ENCODE results near the gene SLC37A3. TPM values are rescaled to one million over a fixed set of nuclear protein-coding genes. Genes with fewer than 3 reads are reported as not detected.

The SLC37A3 gene
- total RNA-seq, 1 donor from 2014 or later: 7.5 TPM

DNA sequence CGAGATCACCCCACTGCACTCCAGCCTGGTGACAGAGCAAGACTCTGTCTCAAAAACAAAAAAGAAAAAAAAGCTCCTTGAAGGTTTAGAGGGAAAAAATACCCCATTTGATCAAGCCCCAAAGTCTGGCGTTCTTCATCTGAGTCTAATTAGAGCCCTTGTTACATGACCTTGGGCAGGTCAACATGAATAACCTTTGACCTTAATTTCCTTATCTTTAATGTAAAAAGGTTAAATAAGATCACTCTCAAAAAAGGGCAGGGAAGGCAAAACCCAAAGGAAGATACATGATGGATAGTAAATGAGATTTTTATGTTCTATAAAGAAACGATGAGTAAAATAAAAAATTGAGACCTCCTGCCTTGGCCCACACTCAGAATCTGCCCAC, 40.3 kb downstream of the SLC37A3 start:
- no peaks in the 10 kb centered on the region for H3K9me3 ChIP-seq (replicated peaks)
- no peak for DNase-seq
- no peaks in the 10 kb centered on the region for H3K4me1 ChIP-seq
- no peak overlapping the region for H3K27ac ChIP-seq (replicated peaks)
- TF ChIP-seq, protein P1, sequence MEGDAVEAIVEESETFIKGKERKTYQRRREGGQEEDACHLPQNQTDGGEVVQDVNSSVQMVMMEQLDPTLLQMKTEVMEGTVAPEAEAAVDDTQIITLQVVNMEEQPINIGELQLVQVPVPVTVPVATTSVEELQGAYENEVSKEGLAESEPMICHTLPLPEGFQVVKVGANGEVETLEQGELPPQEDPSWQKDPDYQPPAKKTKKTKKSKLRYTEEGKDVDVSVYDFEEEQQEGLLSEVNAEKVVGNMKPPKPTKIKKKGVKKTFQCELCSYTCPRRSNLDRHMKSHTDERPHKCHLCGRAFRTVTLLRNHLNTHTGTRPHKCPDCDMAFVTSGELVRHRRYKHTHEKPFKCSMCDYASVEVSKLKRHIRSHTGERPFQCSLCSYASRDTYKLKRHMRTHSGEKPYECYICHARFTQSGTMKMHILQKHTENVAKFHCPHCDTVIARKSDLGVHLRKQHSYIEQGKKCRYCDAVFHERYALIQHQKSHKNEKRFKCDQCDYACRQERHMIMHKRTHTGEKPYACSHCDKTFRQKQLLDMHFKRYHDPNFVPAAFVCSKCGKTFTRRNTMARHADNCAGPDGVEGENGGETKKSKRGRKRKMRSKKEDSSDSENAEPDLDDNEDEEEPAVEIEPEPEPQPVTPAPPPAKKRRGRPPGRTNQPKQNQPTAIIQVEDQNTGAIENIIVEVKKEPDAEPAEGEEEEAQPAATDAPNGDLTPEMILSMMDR (IDR thresholded peaks at IDR 0.05; ENCODE audit: borderline replicate concordance): no peak
- no peaks in the 10 kb centered on the region for H3K27me3 ChIP-seq (ENCODE audit: low read depth)
- intact Hi-C loops (cut with micrococcal nuclease): no loop called here
- H3K36me3 ChIP-seq: peaks cover 55% of the 10 kb centered on the region
- no peak overlapping the region for H3K4me3 ChIP-seq

DNA sequence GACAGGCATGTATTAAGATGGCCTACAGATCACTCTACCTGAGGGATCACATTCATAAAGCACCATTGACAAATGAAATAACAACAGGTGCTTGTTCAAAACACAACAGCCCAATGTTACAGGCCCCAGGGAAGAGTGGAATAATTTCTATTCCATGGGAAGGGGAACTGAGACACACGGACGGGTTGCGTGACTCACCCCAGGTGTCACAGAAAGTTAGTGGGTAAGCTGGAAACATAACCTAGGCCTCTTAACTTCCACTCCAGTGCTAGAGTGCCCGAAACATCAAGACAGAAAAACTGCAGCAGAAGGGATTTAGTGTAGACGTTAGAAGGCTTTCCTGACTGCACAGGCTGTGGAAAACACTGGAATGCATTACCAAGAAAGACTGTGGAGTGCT, 48.3 kb downstream of the SLC37A3 start:
- Histone ChIP-seq H3K9me3 (replicated peaks) (no peaks in the 10 kb centered on the region), H3K27ac (replicated peaks) (no peak overlapping the region)
- intact Hi-C loops (cut with micrococcal nuclease): no loop called here

DNA sequence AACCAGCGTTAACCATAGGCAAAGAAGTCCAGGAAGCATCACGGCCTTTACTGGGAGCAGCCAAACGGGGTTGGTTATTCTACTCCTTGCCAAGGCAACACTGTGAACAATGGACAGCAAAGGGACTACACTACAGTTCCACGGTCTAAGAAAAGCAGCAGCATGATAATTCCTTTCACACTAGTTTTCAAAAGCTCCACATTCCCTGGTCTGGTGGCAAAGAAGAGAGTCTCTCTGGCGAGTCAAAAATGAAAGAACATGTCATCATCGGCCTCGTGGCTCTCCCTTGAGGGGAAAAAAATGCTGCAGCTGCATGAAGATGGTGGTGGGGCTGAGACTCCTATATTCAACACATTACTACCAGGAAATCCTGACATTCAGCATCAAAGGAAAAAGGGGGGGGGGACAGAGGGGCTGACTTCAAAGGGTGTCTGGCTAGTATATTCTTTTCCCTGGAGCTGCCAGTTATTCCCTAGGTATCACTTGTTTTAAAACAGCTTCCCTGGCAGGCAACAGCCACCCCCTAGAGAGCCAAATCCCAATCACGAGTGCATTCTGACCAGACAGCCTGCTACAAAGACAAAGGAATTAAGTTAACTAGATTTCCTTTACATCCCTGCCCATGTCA, 49.1 kb downstream of the SLC37A3 start:
- TF ChIP-seq, protein P1 (IDR thresholded peaks at IDR 0.05; ENCODE audit: borderline replicate concordance): no peak
- DNase-seq: no peak
- Histone ChIP-seq H3K27ac (replicated peaks) (peak overlapping the region; percentile 34), H3K36me3 (peaks cover 59% of the 10 kb centered on the region), H3K4me3 (peak overlapping the region; percentile 30), H3K4me1 (peaks cover 15% of the 10 kb centered on the region), H3K27me3 (ENCODE audit: low read depth) (no peaks in the 10 kb centered on the region), H3K9me3 (replicated peaks) (no peaks in the 10 kb centered on the region)
- intact Hi-C loops (cut with micrococcal nuclease): no loop called here

More for the DNA sequence above, 48.3 kb downstream of the SLC37A3 start:
- H3K4me1 ChIP-seq: peaks cover 15% of the 10 kb centered on the region
- no peak for DNase-seq
- peaks cover 60% of the 10 kb centered on the region for H3K36me3 ChIP-seq
- no peaks in the 10 kb centered on the region for H3K27me3 ChIP-seq (ENCODE audit: low read depth)
- H3K4me3 ChIP-seq: no peak overlapping the region
- TF ChIP-seq, protein P1 (IDR thresholded peaks at IDR 0.05; ENCODE audit: borderline replicate concordance): no peak

DNA sequence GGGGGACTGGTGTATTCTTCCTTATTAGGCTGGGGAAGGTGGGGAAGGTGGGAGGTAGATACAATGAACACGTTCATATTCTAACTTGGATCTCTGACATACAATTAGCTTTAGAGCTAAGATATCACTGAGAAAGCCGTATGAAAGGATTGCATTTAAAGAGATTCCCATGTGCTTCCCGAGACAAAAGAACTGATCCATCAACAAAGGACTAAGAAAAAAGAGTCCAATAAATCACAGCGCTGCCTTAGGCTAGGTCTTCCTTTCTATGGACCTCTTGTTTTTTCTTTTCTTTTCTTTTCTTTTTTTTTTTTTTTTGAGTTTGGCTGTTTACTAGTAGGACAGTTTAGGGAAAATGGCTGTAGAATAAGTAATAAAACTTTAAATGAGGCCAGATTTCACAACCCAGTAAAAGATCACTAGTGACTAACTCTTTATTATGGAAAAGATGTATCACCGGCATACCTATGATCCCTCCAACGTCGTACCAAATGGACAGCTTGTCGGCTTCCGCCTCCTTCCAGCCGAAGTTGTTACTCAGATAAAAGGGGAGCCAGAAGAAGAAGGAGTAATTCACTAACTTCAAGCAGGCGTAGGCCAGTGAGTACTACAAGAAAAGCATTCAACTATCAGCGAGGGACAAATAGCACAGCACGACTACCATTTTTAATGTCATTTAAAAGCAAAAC, 50.0 kb downstream of the SLC37A3 start:
- Histone ChIP-seq H3K36me3 (peaks cover 51% of the 10 kb centered on the region), H3K4me1 (peaks cover 15% of the 10 kb centered on the region), H3K4me3 (no peak overlapping the region), H3K9me3 (replicated peaks) (no peaks in the 10 kb centered on the region), H3K27me3 (ENCODE audit: low read depth) (no peaks in the 10 kb centered on the region), H3K27ac (replicated peaks) (no peak overlapping the region)
- intact Hi-C loops (cut with micrococcal nuclease): no loop called here
- TF ChIP-seq, protein P1 (IDR thresholded peaks at IDR 0.05; ENCODE audit: borderline replicate concordance): no peak
- no peak for DNase-seq

DNA sequence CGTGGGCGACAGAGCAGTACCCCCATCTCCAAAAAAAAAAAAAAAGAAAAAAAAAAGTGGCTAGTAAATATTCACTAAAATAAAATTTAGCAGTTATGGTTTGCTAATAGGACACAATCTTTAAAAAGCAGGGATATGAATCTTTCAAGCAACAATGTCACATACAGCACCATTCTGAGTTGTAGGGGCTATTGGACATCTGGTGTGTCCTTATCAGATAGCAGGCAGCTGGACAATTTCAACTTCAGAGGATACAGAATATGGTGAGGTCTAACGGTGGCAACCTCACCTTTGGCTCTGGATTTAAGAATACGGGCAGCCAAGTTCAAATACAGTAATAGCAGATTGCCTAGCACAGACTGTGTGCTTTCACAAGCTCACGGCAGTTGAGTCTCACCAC, 51.1 kb downstream of the SLC37A3 start:
- no peak for DNase-seq
- Histone ChIP-seq H3K4me3 (no peak overlapping the region), H3K4me1 (peaks cover 15% of the 10 kb centered on the region), H3K27me3 (ENCODE audit: low read depth) (no peaks in the 10 kb centered on the region), H3K9me3 (replicated peaks) (no peaks in the 10 kb centered on the region), H3K27ac (replicated peaks) (no peak overlapping the region), H3K36me3 (peaks cover 48% of the 10 kb centered on the region)
- TF ChIP-seq, protein P1 (IDR thresholded peaks at IDR 0.05; ENCODE audit: borderline replicate concordance): no peak
- intact Hi-C loops (cut with micrococcal nuclease): no loop called here
